NAMALWA (cell line): ENCODE measurements around the gene QRSL1.
"Not testable (repeated sequence)": the region's sequence is repeated elsewhere in the genome, so short reads cannot be mapped to it uniquely, and the experiment has no call there.

Experiments used
- DNase-seq: peaks from one replicate; pipeline ENCODE4 v3.0.0-alpha.2; 2015; ENCODE audit warnings: low spot score

QRSL1 gene, protein sequence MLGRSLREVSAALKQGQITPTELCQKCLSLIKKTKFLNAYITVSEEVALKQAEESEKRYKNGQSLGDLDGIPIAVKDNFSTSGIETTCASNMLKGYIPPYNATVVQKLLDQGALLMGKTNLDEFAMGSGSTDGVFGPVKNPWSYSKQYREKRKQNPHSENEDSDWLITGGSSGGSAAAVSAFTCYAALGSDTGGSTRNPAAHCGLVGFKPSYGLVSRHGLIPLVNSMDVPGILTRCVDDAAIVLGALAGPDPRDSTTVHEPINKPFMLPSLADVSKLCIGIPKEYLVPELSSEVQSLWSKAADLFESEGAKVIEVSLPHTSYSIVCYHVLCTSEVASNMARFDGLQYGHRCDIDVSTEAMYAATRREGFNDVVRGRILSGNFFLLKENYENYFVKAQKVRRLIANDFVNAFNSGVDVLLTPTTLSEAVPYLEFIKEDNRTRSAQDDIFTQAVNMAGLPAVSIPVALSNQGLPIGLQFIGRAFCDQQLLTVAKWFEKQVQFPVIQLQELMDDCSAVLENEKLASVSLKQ

GRCh38 chr6:106629103-106629858, at the start of gene QRSL1, which contains the start of gene RTN4IP1:
Gene QRSL1 (plus strand): TSS chr6:106629578. CDS start chr6:106629682, 104 bp downstream.
Gene RTN4IP1 (minus strand): TSS chr6:106629498. CDS start chr6:106629021, 477 bp downstream.
- DNase-seq = peak; percentile 97

DNA sequence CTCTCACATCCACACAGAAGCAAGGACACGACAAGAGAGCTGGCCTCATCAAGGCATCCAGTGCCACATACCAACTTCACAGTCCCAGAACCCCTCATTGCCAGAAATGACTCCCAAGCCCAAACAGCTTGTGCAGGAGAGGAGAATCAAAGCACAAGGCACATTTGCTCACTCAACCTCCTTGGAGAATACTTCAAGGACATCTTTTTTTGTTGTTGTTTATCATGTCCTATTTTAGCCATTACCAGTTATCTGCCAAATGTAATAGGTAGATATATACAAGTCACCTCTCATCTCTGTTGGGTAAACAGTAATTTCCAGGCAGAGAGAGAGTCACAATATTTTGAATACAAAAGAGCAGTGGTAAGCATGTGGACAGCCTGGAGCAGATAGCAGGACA, 47.9 kb upstream of the QRSL1 start:
- DNase-seq = no peak

DNA sequence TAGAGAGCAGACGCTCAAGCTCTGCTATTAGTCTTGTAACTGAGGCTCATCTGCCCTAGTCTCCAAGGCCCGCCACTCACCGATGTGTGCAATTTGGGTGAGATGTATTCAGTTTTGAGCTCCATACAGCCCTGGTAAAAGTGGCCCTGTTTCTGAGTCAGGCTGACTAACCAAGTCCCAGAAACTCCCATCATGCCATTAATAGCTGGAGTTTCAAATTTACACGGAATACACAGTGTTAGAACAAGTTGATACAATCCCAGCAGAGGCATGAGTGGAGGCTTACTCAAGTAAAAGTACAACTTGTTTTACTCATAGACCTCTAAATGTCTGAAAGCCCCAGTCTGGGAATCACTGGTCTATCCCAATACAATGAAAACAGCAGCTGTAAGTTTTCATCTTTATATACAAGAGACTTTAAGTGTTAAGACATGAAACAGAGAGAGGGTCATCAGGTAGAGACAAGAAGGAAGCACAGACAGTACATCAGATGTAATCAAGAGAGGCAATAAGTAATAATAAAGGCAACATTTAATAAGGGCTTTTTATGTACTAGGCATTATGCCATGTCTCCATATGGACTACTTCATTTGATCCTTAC, 42.5 kb upstream of the QRSL1 start:
- no peak for DNase-seq

DNA sequence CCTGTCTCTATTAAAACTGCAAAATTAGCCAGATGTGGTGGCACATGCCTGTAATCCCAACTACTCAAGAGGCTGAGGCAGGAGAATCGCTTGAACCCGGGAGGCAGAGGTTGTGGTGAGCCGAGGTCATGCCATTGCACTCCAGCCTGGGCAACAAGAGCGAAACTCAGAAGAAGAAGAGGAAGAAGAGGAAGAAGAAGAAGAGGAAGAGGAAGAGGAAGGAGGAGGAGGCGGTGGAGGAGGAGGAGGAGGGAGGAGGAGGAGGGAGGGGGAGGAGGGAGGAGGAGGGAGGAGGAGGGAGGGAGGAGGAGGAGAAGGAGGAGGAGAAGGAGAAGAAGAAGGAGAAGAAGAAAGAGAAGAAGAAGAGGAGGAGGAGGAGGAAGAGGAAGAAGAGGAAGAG, 40.4 kb upstream of the QRSL1 start:
- not testable (repeated sequence) for DNase-seq

GRCh38 chr6:106591111-106591825, 38.1 kb upstream of the QRSL1 start:
- no peak for DNase-seq

DNA sequence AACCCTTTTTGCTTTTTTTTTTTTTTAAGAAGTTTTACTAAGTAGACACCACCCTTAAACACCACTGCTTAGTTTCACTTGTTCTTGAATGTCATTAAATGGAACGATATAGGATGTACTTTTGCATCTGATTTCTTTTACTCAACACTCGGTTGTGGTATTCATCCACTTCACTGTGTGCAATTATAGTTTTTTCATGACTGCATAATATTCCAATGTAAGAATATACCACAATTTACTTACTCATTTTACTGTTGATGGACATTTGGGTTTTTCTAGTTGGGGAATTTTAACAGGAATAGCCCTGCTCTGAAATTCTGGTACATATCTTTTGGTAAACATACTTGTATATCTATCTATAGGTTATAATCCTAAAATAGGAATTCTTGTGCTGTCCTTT, 29.9 kb upstream of the QRSL1 start:
- DNase-seq = no peak

GRCh38 chr6:106600329-106600728, 29.0 kb upstream of the QRSL1 start:
- DNase-seq = no peak

GRCh38 chr6:106608080-106608668, 21.2 kb upstream of the QRSL1 start:
- DNase-seq = peak; percentile 90

DNA sequence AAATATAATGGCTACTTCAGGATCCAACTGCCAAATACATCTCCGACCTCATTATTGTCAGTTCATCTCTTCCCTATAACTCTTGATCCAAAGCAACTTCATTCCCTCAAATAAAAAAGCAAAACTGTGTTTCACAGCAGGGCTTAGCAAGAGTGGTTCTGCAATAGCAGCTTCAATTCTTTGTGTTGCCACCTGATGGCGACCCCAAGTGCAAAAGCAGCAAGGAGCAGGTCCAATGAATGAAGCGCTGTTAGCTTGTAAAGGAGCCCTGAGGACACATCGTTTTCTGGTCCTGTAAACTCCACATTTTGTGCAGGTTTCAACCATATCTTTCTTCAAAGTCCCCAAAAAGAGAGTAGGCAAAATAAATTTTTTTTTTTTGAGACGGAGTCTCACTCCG, 19.7 kb upstream of the QRSL1 start:
- peak; percentile 66 for DNase-seq

- DNase-seq = no peak
Measured at GRCh38 chr6:106611030-106611429, 18.3 kb upstream of the QRSL1 start.

DNA sequence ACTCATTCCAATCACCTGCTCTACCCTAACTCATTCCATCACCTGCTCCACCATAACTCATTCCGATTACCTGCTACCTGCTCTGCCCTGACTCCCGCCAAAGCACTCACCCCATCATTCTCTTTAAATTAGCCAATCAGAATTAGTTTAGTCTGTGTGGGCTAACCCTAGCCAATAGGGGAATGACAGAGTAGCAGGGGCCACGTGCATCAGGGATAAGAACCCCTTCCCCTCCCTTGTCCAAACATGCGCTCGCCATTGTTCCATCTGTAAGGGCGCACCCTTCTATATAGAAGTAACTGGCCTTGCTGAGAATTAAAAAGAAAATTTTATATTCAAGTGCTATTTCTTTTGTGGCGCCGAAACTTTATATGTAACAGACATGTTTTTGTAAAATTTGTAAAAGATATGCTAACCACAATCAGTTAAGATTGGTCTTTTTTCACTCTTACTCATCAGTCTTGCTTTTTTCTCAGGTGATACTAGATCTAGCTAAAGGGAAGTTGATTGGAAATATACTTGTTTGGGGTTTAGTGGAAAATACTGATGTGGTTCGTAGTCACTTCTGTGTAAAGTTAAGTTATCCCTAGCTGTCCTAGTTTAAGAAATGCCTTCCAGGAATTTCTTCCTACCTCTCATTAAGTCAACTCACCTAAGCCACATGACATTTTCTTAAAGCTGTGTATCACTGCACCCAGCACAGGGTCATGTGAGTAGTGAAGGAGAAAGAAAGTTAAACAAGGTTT, 16.5 kb upstream of the QRSL1 start:
- no peak for DNase-seq

- no peak for DNase-seq
Measured at GRCh38 chr6:106613590-106613989, 15.8 kb upstream of the QRSL1 start.

- no peak for DNase-seq
Measured at GRCh38 chr6:106614166-106614565, 15.2 kb upstream of the QRSL1 start.

DNA sequence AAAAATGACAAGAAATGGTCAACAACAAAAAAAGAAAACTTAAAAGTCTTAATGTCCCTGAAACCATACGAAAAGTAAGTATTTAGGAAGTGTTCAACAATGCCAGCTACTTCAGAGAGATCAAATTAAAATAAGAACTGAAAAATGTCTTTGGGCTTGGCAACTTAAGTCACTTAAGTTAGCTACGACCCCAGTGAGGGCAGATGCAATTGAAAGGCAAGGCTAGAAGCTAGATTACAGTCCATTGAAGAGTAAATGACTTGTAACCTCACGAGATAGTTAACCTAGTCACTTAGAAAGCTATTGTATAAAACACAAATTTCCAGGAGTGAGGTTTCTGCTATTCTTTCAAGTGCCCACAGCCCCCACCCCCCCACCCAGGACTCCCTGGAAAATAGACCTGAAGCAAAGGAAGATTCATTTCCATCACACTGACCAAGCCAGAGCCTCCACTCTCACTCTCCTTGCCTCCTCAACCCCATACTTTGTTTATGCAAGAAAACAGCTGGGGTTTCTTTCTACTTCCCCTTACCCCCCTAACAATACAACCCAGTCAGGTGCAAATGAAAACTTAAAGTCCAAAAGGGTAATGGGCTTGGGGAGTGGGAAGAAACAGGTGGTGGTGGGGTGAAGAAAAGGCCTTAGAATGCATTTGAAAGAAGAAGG, 14.7 kb upstream of the QRSL1 start:
- DNase-seq = no peak

DNA sequence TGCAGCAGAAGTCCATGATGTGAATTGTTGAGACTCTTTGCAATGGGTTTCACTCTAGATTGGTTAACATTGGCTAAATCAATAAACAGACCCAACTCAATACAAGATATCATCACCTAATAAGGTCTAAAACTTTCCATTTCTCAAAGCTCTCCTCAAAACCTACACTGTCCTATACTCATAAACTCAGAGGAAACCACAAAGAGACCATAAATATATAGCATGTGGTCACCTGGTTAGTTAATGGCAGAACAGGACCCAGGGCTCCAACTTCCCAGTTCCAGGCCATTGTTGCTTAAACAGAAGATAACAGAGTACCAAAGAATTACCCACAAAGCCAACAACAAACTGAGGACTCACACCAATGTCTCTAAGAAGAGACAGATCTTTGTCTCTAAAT, 12.1 kb upstream of the QRSL1 start:
- DNase-seq = no peak

GRCh38 chr6:106617857-106618256, 11.5 kb upstream of the QRSL1 start:
- no peak for DNase-seq

GRCh38 chr6:106618324-106618723, 11.1 kb upstream of the QRSL1 start:
- DNase-seq = no peak

GRCh38 chr6:106619223-106619622, 10.2 kb upstream of the QRSL1 start:
- DNase-seq = no peak

- no peak for DNase-seq
Measured at GRCh38 chr6:106620931-106621672, 8.3 kb upstream of the QRSL1 start.

GRCh38 chr6:106622412-106622811, 7.0 kb upstream of the QRSL1 start:
- DNase-seq = no peak
